Ovary (tissue), 9 donors: Measurements from ENCODE around the gene LRRC23. TPM values are rescaled to one million over a fixed set of nuclear protein-coding genes. Genes with fewer than 3 reads are reported as not detected.

Experiments
- DNase-seq, 5 donors: peaks; one replicate each; pipeline ENCODE4 v3.0.0-alpha.2; 2019 to 2020
- H3K27ac ChIP-seq, 2 donors: fragments of 200-600 bp; one replicate each; pipeline versions ENCODE4 v1.5.1 to v1.8.0; 2019 to 2022
- H3K27me3 ChIP-seq: fragments of 200-600 bp; one replicate; pipeline ENCODE4 v1.8.0; 2022
- H3K36me3 ChIP-seq: fragments of 200-600 bp; sonication (generic); one replicate; pipeline ENCODE4 v1.5.1; 2019
- H3K4me1 ChIP-seq: one replicate; pipeline ENCODE4 v1.8.1; 2013; ENCODE audit warnings: mild to moderate bottlenecking, moderate library complexity; ENCODE audit not compliant: insufficient read depth
- H3K4me3 ChIP-seq: fragments of 200-600 bp; sonication (generic); one replicate; pipeline ENCODE4 v1.5.1; 2017
- H3K9me3 ChIP-seq, 2 donors: fragments of 200-600 bp in 1 of 2; sonication (generic) in 1 of 2; one replicate each; pipeline versions ENCODE4 v1.5.1 to v1.8.1; 2013 to 2019; ENCODE audit warnings: mild to moderate bottlenecking in 1 of 2, moderate library complexity in 1 of 2
- EP300 ChIP-seq: sonication (generic); formaldehyde crosslinking; IDR thresholded peaks from one replicate; pipeline ENCODE4 v1.6.1; 2017; ENCODE audit warnings: antibody characterized with exemption
- POLR2A ChIP-seq: fragments of 450-650 bp; IDR thresholded peaks from one replicate; pipeline ENCODE4 v1.6.1; 2017; ENCODE audit warnings: antibody characterized with exemption, mild to moderate bottlenecking, moderate library complexity
- WGBS, 3 donors: extraction: QIAGEN DNeasy Blood & Tissue Kit in 1 of 3; methylation state at CpG; one replicate each; pipeline versions ENCODE4 v1.1.5 to v1.1.7; 2013 to 2017; 5-methylcytosine and 5-hydroxymethylcytosine counted together
- intact Hi-C, 4 donors: fragments of 100-400 bp; cut with DNase I; formaldehyde crosslinking; loops; one replicate each; pipeline versions ENCODE4 v1.11.0 to v1.15.1; 2022 to 2023
- polyA plus RNA-seq, 2 donors: library from polyadenylated mRNA; stranded (reverse); fragments of 200-250 nt in 1 of 2; fragments of 350-450 nt in 1 of 2; fragmentation: Illumina TruSeq in 1 of 2; extraction: RNeasy Lipid Tissue Mini Kit (QIAGEN cat#74804) in 1 of 2; gene quantifications; one replicate each; pipeline ENCODE4 v1.2.3, GENCODE V29; 2013 to 2014
- total RNA-seq, 7 donors: library from RNA; depleted of rRNA in 2 of 7; stranded (reverse); fragments of >200 nt in 2 of 7; fragmentation: NEBNext Ultra II Directional in 3 of 7; extraction: Animal tissue kit (Norgen Biotek cat#: 25700) in 3 of 7; gene quantifications; one replicate each; pipeline versions ENCODE4 v1.1.0 to v1.2.4, GENCODE V29; 2016 to 2023
- TF ChIP-seq, protein P1 (sequence below), 3 donors: fragments of 450-650 bp in 2 of 3; fragments of 200-600 bp in 1 of 3; IDR thresholded peaks; one replicate each; pipeline versions ENCODE4 v1.5.1 to v1.8.0; 2016 to 2022; ENCODE audit warnings: antibody characterized with exemption in 3 of 3, mild to moderate bottlenecking in 1 of 3
- donor health status: DM: no; HTN: no; CAD: no; lungs with moderate emphysema.
- donor health status: DM: no; HTN: no; CAD: no.
- donor health status: Bipolar disorder and iron deficiency.
- donor health status: DM: yes; HTN: yes; CAD: no.
- donor health status: DM: no; HTN: no; CAD: no.
- donor health status: DM: yes; HTN: yes; CAD: no.

LRRC23 gene
- total and polyA plus RNA-seq, 9 donors, result 11.2 to 67.6 (median 16.5) TPM

DNA sequence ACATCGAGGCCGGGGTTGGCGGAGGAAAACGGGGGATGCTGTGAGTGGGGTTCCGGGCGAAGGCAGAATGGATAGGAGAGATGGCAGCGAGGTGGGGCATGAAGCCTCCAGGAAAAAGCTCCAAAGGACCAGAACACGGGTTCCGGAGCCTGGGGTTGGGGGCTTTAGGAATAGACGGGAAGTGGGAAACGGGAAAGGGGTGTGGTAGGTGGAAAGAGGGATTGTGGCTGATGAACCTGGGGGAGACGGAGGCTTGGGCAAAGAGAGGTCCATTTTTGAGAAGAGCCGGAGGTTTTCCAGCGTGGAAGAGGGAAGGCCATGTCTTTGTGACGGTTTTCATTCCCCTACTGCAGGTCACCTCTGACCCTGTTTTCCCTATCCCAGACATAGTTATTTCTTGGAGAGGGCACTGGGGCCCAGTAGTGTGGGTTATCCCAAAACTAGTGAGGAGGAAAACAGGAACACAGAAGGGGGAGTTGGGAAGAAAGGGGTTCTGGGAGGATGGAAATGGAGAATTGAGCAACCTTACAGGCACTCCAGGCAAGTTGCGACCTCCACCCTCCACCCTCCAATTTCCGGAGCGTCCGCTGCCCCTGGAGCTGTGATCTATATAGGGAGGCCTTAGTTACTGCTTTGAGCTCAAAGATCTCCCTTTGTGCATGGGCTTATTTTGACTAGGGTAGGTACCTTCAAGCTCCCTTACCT, 24.2 kb downstream of the LRRC23 start:
- H3K9me3 ChIP-seq, result no peaks in the 10 kb centered on the region
- no peaks in the 10 kb centered on the region for H3K27me3 ChIP-seq
- DNase-seq, result peak in 2 of 5 donors; percentile 31 to 39
- intact Hi-C loops, result loop anchor here in 1 of 4 donors (5.0 kb wide), 1 partner anchor 57 kb away; the partner anchor contains the start of gene SPSB2
- H3K4me1 ChIP-seq, result peaks cover 25% of the 10 kb centered on the region
- WGBS, 3 donors, result 2 to 3% (median 3%) methylated on average over 19 of the region's 19 CpGs
- H3K36me3 ChIP-seq, result no peaks in the 10 kb centered on the region
- peak overlapping the region; percentile 74 for H3K4me3 ChIP-seq
- TF ChIP-seq POLR2A, result peak; percentile 31
- TF ChIP-seq, protein P1, sequence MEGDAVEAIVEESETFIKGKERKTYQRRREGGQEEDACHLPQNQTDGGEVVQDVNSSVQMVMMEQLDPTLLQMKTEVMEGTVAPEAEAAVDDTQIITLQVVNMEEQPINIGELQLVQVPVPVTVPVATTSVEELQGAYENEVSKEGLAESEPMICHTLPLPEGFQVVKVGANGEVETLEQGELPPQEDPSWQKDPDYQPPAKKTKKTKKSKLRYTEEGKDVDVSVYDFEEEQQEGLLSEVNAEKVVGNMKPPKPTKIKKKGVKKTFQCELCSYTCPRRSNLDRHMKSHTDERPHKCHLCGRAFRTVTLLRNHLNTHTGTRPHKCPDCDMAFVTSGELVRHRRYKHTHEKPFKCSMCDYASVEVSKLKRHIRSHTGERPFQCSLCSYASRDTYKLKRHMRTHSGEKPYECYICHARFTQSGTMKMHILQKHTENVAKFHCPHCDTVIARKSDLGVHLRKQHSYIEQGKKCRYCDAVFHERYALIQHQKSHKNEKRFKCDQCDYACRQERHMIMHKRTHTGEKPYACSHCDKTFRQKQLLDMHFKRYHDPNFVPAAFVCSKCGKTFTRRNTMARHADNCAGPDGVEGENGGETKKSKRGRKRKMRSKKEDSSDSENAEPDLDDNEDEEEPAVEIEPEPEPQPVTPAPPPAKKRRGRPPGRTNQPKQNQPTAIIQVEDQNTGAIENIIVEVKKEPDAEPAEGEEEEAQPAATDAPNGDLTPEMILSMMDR (IDR thresholded peaks at IDR 0.05), result no peak
- H3K27ac ChIP-seq, result peak overlapping the region; percentile 95 to 99

DNA sequence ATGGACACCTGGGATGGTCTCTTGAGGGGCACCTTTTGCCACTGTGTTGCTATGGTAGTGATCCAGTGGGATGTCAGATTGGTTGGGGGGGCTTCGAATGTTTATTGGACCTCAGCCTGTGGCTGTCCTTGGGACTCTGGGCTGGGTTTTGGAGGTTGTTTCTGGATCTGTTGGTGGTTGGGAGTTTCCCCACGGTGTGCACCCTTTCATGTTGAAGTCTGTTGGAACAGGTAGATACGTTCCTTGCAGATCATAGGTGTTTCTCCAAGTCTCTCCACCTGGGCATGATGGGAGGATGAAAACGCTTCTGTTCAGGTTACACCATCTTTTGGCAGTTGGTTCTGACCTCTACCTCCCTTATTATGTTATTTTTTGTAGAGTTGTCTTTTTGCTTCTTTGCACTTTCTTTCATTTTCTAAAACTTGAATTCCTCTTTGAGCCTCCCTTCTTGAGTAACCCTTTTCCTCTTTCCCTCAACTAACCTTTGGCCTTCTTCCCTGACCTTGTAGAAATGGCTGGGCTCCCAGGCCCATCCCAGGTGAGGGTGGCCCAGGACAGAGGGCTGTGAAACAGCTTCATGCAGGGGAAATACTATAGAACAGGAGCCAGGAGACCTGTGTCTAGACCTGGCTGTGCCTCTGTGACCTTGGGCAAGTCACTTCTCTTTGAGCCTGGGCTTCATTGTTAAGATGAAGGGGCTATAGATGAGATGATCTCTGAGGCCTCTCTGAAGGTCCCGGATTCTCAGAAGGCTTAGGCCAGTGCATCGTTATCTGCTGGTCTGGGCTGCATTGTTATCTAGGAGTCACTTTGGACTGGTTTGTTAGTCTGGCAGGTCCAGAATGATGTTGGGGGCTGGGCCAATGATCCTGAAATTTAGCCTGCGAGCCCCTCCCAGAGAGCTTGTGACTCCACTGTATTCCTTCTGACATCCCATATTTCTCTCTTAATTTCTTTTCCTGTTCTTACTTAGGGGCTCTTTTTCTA, 25.1 kb downstream of the LRRC23 start:
- no peaks in the 10 kb centered on the region for H3K27me3 ChIP-seq
- peak in 2 of 5 donors; percentile 36 to 40 for DNase-seq
- H3K9me3 ChIP-seq, result no peaks in the 10 kb centered on the region
- H3K4me3 ChIP-seq, result peak overlapping the region; percentile 74
- peak overlapping the region; percentile 95 to 99 for H3K27ac ChIP-seq
- no peak for TF ChIP-seq POLR2A
- TF ChIP-seq, protein P1 (IDR thresholded peaks at IDR 0.05), result no peak
- no peak for TF ChIP-seq EP300
- H3K36me3 ChIP-seq, result no peaks in the 10 kb centered on the region
- intact Hi-C loops, result loop anchor here in 1 of 4 donors (5.0 kb wide), 1 partner anchor 57 kb away; the partner anchor contains the start of gene SPSB2
- 15 to 21% (median 19%) methylated on average over 7 of the region's 7 CpGs for WGBS, 3 donors
- H3K4me1 ChIP-seq, result peaks cover 23% of the 10 kb centered on the region

DNA sequence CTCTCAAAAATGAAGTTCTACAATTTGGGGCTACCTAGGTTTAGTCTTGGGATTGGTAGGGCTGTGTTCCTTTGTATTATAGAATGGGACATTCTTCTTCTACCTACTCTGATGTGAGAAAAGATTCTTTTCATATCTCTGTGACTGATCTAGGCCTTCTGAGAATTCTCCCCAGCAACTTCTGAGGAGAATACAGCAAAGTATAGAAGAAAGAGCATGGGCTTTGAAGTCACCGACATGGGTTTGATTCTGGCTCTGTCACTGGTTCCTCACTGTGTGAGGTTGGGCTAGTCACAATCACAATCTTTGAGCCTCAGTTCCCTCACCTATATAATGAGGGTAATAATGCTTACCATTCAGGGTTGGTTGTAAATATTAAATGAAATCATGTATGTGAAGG, 28.1 kb downstream of the LRRC23 start:
- 44 to 55% (median 49%) methylated on average over 1 of the region's 1 CpG for WGBS, 3 donors
- no peak for DNase-seq
- Histone ChIP-seq H3K27ac (no peak overlapping the region), H3K9me3 (no peaks in the 10 kb centered on the region), H3K4me3 (no peak overlapping the region), H3K27me3 (no peaks in the 10 kb centered on the region), H3K36me3 (no peaks in the 10 kb centered on the region), H3K4me1 (peaks cover 12% of the 10 kb centered on the region)
- no peak for TF ChIP-seq POLR2A
- TF ChIP-seq, protein P1 (IDR thresholded peaks at IDR 0.05), result no peak
- no peak for TF ChIP-seq EP300
- intact Hi-C loops, result no loop called here

DNA sequence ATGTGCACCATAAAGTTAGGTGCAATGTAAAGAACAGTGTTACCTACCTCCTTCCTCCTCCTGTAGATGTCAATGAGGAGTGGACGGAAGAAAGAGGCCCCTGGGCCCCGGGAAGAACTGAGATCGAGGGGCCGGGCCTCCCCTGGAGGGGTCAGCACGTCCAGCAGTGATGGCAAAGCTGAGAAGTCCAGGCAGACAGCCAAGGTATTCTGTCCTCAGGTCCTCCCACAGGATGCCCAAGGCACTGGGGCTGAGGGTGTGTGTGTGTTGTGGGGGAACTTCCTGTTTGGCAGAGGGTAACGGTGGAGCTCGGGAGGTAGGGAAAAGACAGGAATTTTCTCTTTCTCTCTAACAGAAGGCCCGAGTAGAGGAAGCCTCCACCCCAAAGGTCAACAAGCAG, 29.5 kb downstream of the LRRC23 start:
- no peaks in the 10 kb centered on the region for H3K27me3 ChIP-seq
- no peaks in the 10 kb centered on the region for H3K9me3 ChIP-seq
- intact Hi-C loops, result no loop called here
- peak in 3 of 5 donors; percentile 54 to 61 (median 58) for DNase-seq
- no peaks in the 10 kb centered on the region for H3K36me3 ChIP-seq
- H3K4me1 ChIP-seq, result peaks cover 21% of the 10 kb centered on the region
- WGBS, 3 donors, result 7 to 10% (median 8%) methylated on average over 8 of the region's 8 CpGs
- peak overlapping the region in 1 of 2 donors; percentile 13 for H3K27ac ChIP-seq
- H3K4me3 ChIP-seq, result no peak overlapping the region
- TF ChIP-seq EP300, result no peak
- TF ChIP-seq, protein P1 (IDR thresholded peaks at IDR 0.05), result no peak
- no peak for TF ChIP-seq POLR2A
